HG03097 (cell line): Measurements from ENCODE around the gene MRPL10.
"Not testable (repeated sequence)": the region's sequence is repeated elsewhere in the genome, so short reads cannot be mapped to it uniquely, and the experiment has no call there.

ENCODE experiments used
- ATAC-seq: cut with Tn5 transposase; IDR thresholded peaks from one replicate; pipeline ENCODE4 v1.9.1; 2021; ENCODE audit not compliant: unreplicated experiment, low FRiP score

MRPL10 gene

DNA sequence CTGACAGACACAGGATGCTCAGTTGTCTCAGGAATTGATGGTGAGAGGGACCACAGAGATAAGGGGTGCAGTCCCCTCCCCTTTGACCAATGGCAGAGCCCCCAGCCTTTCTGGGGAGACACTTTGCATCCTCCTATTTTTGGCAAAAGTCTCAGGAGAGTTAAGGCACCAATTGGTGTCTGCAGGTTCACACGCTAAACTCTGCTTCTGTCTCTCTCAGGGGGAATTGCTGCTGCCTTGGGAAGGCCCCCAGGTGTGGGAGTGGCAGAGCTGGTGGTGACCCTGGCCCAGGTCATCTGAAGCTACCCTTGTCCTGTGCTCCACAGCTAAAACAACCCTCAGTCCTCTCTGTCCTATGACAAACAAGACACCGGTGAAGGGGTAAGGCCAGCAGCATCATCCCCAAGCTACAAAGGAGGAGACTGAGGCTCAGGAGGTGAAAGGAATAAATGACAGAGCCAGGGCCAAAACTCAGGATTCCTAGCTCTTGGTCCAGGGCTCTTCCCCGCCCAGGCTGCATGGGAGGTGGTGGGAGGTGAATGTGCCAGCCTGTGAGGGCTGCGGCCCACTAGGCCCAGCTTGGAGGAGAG lies 30.1 kb downstream of the MRPL10 start:
- ATAC-seq = no peak

DNA sequence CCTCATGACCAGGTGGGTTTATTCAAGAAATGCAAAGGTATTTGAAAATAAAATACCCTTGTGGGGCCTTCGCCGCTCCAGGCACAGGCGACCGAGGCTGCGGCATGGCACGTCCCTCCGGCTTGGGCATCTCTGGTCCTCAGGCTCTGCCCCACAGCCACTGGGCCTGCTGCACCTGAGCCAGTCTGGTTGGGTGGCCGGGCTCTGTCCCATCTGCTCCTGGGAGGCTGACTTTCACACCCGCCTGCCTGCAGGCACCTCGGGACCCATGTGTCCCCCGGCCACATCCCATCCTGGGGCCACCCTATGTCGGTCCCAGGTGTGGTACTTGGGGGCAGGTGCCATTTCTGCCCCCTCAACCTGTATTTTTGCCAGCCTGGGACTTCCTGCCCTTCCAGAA lies 30.7 kb downstream of the MRPL10 start:
- ATAC-seq = no peak

DNA sequence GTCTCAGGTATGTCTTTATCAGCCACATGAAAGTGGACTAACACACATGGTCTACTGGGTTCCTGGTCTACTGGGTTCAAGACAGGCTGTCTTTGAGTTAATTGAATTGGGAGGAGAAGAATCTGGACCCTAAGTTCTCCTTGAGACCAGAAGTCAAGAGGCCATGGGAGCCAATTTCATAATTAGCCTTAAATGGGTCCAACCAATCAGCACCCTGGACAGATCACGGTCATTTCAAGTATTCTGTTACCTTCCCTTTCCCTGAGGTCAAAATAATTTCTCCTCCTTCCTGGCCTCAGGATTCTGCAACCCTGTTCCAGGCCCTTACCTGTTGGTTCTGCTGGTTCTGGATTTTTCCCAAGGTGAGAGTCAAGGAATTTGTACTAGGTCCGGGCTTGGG lies 33.5 kb downstream of the MRPL10 start:
- ATAC-seq = no peak

DNA sequence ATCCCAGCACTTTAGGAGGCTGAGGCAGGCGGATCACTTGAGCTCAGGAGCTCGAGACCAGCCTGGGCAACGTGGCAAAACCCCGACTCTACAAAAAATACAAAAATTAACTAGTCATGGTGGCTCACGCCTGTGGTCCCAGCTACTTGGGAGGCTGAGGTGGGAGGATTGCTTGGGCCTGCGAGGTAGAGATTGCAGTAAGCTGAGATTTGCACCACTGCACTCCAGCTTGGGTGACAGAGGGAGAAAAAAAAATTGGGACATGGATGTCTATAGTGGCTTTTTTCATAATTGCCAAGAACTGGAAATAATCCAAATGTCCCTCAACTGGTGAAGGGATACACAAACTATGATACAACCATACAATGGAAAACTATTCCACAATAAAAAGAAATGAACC lies 38.4 kb downstream of the MRPL10 start:
- no peak for ATAC-seq

DNA sequence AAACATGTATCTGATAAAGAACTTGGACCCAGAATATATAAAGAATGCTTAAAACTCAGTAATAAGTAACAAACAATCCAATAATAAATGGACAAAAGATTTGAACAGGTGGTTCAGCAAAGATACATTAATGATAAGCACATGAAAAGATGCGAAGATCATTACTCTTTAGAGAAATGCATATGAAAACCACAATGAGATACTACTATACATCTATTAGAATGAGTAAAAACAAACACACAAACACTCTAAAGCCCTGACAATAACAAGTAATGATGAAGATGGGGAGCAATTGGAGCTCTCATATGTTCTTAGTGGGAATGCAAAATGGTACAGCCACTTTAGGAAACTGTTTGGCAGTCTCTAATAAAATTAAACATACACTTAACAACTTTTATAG lies 38.9 kb downstream of the MRPL10 start:
- no peak for ATAC-seq

DNA sequence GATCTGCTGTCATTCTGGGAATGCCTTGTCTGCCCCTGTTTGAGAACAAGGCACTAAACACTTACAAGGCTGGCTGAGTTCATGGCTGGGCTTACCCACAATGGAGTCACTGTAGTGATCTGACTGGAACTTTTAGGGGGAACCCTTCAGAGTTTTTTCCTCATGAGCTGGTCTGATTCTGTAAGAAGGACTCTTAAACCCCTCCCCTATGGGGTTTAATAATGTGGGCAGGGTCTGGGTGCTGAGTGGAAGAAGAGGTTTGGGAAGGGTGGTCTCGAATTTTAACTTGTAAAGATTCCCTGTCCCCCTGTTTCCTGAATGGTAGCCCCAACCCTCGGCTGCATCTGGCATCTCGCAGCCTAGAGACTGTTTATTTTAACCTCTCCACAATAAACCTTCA lies 40.3 kb downstream of the MRPL10 start:
- no peak for ATAC-seq

DNA sequence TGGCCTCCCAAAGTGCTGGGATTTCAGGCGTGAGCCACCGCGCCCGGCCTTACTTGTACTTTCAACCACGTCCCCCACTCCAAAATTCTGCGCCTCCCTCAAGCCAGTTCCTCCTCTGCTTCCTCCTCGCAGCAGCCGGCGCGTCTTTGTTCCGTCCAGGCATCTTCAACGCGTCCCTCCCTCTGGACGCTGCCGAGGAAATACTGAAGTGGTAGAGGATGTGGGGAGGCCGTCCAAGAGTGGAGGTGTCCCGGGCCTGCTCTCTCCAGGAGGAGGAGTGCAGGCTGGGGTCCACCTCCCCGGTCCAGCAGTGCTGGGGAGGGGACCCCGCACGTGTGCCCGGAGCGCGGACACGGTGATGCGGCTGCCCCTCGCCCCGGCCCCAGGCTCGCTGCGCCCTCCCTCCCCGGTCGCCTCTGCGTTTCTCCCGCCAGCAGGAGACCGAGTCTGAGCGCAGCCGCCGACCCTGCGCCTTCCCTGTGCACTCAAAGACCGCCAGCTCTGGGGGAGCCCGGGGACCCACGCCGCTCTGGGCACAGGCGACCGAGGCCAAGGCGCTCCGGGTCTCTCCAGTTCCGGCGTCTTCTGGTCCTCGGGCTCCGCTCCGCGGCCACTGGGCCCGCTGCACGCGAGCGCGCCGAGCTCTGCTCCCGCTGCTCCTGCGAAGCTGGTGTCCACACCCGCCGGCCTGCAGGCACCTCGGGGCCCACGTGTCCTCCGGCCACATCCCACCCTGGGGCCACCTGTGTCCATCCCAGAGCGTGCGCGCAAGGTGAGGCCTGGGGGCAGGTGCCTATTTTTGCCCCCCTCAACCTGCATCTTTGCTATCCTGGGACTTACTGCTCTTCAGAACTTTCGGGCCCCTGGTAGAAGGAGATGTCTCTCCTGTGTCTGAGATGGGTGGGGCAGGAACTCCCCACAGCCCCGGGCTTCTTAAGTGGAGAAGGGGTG lies 41.5 kb downstream of the MRPL10 start:
- ATAC-seq = no peak

DNA sequence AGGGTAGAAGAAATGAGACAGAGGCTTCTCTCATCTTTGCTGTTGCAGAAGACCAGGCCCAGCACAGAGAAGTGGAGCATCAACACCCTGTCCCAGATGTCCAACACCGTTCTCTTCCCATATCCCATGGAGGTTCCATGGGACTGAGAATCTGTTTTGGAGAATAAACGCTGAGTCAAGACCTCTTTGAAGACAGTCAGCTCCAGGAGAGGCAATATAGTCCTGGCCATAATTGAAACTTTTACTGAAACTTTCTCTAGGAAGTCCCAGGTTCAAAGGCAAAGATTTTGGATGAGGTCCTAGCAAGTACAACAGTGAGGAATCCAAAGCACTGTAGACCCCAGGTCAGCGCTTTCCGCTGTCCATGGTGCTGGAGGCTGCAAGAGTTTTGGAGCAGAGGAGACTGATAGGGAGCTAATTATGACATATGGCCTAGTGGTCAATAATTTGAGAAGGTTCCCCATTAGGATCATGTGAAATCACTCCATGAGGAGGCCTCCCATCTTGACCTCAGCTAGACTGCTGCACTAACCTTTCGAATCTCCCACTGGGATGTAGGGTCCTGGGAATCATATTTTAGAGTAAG lies 45.7 kb downstream of the MRPL10 start:
- no peak for ATAC-seq

DNA sequence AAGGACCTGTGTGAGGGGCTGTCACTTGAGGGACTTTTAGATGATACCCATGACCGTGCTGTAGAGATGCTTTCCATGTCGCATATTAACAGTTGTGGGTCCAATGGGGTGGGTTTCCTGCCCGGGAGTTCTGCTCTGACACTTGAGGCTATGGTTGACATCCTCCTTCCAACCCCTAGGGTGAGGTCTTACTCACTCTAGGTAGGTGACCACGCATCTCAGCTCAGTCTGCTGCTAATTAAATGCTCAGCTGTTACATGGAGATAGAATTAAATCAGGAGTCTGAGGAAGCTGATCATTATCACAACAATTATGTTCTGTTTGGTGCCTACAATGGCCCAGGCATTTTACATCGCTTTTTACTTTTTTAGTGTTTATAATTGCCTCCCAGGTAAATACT lies 49.9 kb downstream of the MRPL10 start:
- no peak for ATAC-seq

DNA sequence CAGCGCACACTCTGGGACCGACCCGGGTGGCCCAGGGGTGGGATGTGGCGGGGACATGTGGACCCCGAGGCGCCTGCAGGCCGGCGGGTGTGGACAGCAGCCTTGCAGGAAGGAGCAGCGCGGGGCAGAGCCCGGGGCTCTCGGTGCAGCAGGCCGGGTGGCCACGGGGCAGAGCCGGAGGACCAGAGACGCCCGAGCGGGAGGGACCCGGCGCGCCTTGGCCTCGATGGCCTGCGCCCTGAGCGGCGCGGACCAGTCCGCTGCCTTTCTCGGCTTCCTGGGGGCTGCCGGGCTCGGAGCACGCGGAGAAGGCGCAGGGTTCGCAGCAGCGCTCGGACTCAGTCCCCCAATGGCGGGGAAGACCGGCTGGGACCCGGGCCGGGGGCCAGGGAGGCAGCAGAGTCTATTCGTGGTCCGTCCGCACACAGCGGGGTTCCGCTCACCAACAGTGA lies 53.1 kb downstream of the MRPL10 start:
- ATAC-seq = no peak

DNA sequence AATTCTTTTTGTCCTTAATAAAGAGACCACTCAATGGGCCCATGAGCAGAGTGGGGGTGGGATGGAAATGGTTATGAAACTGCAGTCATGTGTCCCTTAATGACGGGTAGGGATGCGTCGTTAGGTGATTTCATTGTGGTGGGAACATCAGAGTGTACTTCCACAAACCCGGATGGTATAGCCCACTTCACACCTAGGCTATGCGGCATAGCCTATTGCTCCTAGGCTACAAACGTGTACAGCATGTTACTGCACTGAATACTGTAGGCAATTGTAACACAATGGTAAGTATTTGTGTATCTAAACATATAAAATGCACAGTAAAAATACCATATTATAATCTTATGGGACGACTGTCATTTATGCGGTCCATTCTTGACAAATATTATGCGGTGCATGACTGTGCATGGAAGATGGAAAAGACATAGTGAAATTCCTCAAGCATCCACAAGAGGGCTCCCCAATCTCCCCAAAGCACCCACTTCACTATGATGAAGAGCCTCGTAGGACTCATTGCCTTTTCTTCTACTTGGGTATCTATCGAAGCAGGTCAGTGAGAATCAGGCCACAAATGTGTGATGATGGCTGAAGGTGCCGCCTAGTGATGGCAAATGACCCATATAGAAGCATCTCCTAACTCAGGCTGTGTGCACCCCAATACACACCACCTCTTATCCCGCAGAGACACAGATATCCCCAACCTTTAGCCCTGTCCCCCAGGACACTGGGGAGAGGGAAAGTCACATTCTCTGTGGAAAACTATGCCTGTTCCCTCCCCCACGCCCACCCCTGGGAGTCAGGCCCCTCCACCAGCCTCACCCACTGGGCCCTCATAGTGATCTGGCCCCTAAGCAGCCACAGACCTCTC lies 54.8 kb downstream of the MRPL10 start:
- no peak for ATAC-seq

DNA sequence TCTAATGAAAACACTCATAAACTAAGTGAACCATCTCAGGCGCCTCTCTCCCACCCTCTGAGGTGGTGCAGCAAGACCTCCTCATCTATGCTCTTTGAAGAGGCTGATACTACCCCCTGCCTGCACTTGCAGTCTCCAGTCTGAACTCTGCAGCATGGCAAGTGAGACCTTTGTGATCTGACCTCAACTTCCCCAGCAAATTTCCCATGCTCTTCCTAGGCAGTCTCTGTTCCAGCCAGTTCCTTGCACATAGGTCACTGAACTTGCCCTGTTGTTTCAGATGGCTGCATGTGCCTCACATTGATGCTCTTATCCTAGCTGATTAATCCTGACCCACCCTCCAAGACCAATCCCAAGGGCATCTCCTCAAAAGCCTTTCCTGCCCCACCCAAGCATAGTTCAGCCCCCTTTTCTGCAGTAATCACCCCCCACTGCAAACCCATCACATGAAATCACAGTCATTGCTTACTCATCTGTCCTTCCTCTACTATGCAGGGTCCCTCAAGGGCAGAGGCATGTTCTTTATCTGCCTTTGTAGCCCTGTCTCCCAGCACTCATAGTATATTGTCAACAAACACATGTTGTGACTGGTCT lies 56.3 kb downstream of the MRPL10 start:
- ATAC-seq = no peak

DNA sequence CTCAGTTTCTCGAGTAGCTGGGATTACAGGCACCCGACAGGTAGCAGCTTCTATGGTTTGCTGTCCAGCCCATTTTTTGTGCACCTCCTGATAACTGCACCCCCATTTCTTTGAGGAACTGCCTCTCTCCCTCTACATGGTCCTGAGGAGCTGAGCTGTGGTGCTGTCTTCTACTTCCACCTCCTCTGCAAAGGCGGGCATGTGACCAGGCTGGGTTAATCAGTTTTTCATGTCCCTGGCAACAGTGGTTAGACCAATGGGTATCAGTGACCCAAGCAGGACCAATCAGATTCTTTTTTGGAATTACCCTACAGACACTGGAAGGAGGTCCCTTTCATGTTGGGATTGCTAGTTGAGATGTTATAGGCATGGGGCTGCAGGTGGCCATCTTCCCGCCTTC lies 57.0 kb downstream of the MRPL10 start:
- no peak for ATAC-seq

DNA sequence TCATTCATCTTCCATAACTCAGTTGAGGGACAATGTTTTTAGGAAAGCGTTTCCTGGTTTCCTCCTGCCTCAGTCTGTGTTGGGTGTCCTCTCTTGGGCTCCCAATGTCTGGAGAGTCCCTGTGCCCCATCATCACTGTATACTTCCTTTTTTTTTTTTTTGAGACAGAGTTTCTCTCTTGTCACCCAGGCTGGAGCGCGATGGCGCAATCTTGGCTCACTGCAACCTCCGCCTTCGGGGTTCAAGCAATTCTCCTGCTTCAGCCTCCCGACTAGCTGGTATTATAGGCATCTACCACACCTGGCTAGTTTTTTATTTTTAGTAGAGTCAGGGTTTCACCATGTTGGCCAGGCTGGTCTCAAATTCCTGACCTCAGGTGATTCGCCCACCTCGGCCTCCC lies 57.7 kb downstream of the MRPL10 start:
- ATAC-seq = not testable (repeated sequence)
